ENCODE results near the gene CDO1.

The CDO1 gene

DNA sequence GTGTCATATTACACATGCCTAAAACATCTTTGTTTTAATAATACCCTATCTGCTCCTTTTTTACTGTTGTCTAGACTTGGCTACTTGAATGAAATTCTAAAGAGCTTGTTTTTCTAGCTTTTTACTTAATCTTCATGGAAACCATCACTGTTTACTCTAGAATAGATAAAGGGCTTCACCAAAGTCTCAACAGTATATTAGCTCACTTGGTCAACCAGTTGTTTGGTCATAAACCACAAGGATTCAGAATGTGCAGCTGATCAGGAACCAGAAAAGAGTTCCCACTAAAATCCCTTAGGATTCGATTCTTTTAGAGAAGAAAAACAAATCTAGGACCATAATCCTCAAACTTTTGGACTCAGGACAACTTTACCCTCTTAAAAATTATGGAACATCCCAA is 38.0 kb downstream of the CDO1 start:
- no peak for DNase-seq

DNA sequence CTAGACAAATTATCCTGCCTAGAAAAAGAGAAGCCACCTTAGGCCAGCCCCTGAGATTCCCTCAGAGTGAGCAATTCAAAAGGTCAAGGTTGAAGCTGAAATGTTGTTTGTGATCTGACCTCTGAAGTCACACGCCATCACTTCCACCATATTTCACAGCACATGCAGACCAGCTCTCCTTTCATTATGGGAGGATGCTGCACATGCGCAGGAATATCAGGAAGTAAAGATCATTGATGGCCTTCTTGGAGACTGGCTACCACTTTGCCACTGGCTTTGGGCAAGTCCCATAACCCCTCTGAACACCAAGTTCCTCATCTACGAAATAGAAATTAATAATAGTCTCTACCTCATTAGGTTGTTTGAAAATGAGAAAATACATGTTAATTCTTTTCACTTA is 39.5 kb downstream of the CDO1 start:
- DNase-seq = no peak

DNA sequence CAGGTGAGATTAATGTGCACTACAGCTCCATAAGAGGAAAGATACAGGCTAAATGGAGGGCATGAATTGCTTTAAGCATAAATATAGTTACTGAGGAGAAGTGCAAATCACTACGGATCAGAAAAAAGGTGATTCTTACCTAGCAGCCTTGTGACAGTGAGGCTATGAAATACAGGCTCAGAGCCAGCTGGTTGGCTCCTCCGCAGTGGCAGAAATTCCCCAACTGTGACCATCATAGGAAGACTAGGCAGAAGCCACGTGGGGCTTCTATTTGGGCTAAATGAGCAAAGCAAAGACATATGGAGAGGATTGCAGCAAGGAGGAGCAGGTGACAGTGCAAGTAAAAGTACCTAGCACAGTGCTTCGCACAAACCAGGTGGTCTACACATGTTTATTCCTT is 40.5 kb downstream of the CDO1 start:
- DNase-seq = no peak

DNA sequence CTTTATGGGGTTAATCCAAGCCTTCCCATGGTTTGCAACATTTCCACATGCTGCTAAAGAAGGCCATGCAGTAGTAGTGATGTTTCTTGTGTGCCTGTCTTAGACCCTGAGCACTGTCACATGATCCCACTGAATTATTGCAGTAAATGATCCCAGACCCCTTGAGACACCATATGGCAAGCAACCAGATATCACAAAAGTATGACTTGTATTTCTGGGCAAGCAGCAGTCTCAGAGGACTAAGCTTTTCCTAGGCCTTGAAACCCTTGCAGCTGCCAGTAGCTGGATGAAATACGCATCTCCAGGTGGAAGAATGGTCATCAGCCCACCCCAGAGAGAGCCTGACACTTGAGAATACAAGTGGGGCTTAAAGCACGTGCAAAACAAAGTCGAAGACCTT is 41.8 kb downstream of the CDO1 start:
- DNase-seq = no peak

DNA sequence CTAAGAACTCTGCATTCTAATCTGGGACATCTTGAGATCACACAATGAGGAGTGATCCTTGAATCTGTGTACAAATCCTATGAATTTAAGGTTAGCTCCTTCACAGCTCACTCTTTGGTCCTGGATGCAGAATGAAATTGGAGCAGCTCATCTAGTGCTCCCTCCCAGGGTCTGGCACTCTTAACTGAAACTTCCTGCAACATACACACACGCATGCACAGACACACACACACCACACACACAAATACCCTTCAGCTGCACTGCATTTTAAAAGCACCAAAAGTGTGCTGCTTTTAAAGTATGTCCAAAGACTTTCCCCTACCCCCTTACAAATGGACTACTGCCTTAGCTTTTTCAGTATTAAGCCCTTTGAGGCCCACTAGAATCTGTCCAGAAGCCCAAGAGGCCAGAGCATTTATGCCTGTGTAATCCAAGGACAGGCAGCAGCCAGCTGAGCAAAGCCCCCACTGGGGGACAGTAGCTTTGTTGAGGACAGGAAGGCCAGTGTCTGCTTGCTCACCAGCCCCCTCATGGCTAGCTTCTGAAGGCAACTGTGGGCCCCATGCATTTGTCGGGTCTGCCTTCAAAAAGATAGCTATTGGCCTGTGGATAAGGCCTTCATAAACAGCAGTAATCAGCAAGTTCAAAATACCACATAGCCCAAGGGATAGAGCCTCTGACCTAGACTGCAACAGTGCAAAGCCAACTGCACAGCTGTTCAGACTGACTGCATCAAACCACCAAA is 43.6 kb downstream of the CDO1 start:
- no peak for DNase-seq

DNA sequence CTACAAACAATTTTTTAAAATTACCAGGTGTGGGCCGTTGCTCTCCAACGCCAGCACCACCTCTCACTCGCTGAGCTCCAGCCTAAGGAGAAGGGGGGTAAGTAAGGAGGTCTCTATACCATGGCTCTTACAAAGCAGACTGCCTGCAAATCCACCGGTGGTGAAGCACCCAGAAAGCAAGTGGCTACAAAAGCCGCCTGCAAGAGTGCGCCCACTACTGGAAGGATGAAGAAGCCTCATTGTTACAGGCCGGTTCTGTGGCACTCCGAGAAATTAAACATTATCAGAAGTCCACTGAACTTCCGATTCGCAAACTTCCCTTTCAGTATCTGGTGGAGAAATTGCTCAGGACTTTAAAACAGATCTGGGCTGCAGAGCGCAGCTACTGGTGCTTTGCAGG is 46.0 kb downstream of the CDO1 start:
- no peak for DNase-seq

DNA sequence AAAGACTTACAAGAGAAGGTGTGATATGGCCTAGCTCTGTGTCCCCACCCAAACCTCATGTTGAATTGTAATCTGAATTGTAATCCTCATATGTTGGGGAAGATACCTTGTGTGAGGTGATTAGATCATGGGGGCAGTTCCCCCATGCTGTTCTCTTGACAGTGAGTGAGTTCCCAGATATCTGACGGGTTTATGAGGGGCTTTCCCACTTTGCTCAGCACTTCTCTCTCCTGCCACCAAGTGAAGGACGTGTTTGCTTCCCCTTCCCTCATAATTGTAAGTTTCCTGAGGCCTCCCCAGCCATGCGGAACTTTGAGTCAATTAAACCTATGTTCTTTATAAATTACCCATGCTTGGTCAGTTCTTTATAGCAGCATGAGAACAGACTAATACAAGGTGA is 49.0 kb downstream of the CDO1 start:
- no peak for DNase-seq

DNA sequence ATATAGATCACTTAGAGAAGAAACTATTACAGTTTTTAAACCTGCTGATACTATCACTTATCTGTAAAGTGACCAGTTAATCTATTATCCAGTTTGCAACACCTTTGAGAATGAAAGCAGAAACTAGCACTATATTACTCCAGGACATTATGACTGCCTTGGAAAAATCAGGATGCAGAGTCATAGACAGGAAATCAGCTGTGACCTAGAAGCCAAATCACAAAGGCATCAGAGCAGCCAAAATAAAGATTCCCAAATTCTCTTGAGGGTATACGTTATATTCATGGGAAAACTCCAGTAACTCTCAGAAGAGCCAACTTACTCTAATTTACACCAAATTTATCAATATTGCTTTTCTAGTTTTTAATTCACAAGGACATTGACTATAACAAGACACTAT is 49.9 kb downstream of the CDO1 start:
- DNase-seq = no peak

DNA sequence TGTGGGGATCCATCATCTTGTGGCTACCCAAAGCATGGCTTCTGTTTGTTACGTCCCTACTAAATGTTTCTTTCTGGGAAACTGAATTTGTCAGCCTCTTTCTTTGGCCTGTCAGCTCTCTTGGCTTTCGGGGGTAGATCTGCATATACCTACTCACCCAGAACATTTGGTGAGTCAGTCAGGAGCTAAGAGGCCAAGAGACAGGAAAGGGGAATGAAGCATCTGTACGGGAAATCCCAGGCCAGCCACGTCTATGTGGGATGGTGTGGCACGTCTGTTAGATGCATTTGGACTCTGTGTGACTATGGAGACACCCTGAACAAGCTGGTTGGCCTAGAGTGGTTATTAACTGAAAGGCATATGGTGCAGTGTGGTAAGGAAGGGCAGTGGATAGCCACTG is 58.1 kb downstream of the CDO1 start:
- DNase-seq = no peak

DNA sequence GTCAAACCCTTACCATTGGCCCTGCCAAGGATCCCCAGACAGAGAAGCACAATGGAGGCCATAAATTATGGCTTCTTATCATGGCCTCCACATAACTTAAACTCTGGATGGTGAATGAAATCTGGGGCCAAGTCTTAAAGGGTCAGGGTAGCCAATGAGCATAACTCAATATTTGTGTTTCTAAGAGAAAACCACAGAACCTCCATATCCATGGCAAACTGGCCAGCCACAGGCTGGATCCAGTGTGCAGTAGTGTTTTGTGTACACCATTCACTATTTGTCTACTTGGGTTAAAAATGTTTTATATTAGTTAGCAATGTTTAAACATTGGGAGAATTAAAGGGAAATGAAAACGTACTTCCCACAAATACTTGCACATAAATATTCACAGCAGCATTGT is 60.8 kb downstream of the CDO1 start:
- no peak for DNase-seq

All from NCI-H526 treated with DMSO at 0.1 percent for 48 hours (cell line).